ENCODE measurements around the gene CCDC82.
A peak's percentile ranks its signal among the peaks of the same experiment; 100 is the strongest.

CCDC82 gene

DNA sequence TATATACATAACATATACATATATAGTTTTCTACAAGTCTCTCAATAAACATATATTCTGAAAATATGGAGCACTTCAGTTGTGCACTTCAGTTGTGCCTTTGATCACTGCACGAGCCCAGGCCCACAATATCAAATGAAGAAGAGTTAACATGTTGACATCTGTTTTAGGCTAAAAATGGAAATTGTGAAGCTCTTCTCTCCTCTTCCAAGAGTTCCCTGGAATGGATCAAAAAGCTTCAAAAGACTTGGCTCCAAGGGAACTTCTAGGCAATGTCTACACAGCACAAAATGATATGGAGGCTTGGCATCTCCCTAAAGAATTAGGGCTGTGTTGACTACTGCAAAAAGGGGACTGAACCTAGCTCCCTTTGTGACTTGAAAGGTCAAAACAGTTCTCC lies 83.6 kb downstream of the CCDC82 start:
- no peak for DNase-seq

DNA sequence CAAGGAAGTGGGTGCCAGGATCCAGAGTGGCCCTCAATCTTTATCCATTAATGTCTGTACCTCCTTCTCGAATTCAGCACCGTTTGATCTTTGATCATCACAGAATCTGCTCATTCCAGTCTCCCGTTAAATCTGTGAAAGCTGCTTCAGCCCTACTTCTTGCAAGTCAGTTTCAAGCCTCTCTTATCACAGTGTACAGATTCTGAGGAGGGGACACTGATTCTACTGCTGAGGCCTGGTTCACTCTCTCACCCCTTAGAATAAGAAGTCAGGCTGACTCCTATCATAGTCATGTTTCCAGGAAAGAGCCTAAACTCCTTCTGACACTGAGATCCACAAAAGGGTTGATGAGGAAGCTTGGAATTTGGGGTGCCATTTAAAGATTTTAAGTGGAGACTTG lies 85.7 kb downstream of the CCDC82 start:
- DNase-seq: no peak

DNA sequence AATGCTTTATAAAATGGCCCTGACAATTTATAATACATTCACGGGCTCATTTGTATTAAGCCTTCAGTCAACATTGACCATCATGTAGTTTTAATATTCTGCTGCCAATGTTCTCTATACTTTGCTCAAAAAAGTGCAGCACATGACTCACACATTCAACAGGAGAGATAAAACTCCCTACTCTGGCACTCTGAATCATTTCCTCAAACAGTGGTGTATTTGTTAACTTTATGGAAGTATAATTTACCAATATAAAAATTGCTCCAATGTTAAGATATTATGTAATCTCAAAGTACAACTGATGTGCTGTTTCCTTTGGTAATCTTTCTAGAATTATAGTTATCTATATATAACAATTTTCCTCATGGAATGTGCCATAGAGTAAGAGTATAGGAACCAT lies 86.6 kb downstream of the CCDC82 start:
- DNase-seq: peak; percentile 33 to 34

Data from Kasumi-1 (cell line).